Dermis microvascular lymphatic vessel endothelial cell (primary cell): ENCODE measurements around the gene VWC2L. TPM values are rescaled to one million over a fixed set of nuclear protein-coding genes. Genes with fewer than 3 reads are reported as not detected.

Experiments
- DNase-seq, 2 donors: peaks; one replicate each; pipeline versions ENCODE4 v3.0.0 to v3.0.0-alpha.2; 2010; ENCODE audit warnings: low read depth in 2 of 2
- total RNA-seq: library from RNA; depleted of rRNA; stranded (reverse); fragments of >200 nt; gene quantifications from 2 replicates; pipeline ENCODE4 v1.2.1, GENCODE V29; 2014

Gene VWC2L
- total RNA-seq, 1 donor from 2014 or later, result not detected

DNA sequence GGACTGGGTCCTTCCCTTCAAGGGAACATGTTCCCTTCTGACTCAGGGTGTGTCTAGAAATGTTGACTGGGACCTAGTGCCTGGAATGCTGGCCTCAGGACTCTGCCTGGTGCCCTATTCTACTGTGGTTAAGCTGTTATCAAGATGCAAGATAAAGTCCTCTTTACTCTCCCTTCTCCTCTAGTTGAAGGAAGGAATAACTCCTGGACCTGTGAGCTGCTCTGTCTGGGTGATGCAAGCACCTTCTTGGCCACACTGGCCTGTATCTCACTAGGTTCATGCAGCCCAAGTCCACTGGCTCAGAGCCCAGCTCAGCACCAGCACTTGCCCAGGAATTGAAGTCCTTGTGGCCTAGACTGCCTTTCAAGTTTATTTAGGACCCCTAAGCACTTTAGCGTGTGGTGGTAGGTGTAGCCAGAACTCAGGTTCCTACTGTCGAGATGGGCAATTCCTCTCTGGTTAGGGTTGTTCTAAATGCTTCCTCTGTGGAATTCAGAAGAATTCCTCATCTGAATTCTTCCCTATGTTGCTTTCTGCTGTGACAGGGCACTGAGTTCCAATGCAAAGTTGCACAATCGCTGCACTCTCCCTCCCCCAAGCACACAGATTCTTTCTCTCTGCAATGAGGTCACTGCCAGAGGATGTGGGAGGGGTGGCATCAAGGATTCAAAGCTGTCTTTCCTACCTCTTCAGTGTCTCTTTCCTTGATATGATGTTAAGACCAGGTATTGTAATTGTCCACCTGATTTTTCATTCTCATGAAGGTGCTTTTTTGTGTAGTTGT, 54.7 kb downstream of the VWC2L start:
- no peak for DNase-seq

- DNase-seq, result no peak
Measured at GRCh38 chr2:214469728-214470127, 58.9 kb downstream of the VWC2L start.

DNA sequence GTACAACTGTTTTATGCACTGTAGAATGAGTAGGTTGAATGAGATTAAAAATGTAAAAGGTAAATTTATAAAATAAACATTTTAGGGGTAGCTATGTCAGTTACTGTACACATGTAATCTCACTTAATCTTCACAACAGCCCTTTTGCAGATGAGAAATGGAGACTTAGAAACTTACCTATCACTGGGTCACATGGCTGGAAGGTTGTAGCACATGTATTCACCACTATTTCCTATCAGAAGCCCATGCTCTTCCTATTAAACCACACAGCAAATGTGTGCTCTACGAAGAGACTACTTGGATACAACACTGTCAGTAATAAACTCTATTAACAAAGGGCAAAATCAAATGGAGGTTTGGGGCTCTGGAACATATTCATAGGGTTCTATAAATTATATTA, 60.5 kb downstream of the VWC2L start:
- no peak for DNase-seq

GRCh38 chr2:214471990-214472389, 61.1 kb downstream of the VWC2L start:
- no peak for DNase-seq

DNA sequence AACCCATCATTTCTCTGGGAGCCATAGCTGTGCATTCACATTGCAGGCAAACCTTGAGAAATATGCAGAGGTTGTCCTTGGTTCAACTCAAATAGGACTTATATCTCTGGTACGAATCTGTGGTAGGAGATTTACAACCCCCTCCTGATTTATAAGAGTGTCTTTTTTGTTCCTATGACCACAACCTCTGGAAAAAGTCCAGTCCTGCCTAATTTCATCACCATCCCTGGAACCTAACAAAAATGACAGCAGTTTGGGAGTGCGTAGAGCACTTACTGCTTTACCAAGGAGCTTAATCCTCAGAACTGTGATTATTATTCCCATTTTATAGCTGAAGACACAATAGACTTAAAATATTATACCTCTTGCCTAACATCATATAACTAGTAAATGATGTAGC, 66.5 kb downstream of the VWC2L start:
- no peak for DNase-seq

DNA sequence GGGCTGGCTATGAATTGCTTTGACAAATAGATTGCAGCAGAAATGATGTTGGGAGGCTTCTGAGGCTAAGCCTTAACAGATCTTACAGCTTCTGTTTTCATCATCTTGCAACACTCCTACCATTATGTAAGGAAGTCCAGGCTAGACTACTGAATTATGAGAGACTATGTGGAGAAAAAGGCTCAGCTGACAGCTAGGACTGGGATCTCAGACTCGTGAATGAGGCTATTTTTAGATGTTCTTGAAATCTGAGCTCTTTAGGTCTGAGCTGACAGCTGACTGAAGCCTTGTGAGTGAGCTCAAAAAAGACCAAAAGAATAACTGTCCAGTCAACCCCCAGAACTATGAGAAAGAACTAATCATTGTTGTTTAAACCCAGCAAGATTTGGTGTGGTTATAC, 70.3 kb downstream of the VWC2L start:
- DNase-seq, result no peak

DNA sequence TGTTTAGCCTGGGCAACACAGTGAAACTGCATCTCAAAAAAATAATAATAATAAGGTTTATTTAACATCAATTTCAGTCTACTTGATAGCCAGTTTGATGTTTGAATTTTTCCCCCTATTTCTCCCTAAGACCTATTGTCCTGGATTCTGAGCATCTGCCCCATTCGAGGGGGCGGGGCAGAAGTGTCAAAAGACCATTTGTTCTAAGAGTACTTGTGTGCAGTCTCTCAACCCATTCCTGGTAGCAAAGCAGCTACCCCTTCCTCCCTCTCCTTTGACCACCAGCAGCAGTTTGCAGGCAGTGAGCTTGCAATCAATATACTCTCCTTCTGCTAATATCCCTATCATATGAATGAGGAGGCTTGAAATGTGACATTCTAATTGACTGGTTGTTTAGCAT, 71.9 kb downstream of the VWC2L start:
- no peak for DNase-seq

GRCh38 chr2:214484239-214484638, 73.4 kb downstream of the VWC2L start:
- no peak for DNase-seq

DNA sequence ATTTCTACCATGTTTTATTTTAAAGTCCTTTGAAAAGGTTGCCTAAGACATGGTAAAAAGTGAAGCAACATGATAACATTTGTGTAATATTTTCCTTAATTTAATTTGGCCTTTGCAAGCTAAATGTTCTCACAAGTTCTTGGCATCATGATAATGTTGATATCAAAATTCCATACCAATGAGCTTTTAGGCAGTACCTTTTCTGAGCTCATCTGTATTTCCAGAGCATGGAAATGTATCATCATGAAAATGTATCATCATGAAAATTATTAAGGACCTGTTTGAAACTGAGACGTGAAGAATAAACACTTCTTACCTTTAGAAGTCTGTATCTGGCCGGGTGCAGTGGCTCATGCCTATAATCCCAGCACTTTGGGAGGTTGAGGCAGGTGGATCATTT, 73.8 kb downstream of the VWC2L start:
- no peak for DNase-seq

DNA sequence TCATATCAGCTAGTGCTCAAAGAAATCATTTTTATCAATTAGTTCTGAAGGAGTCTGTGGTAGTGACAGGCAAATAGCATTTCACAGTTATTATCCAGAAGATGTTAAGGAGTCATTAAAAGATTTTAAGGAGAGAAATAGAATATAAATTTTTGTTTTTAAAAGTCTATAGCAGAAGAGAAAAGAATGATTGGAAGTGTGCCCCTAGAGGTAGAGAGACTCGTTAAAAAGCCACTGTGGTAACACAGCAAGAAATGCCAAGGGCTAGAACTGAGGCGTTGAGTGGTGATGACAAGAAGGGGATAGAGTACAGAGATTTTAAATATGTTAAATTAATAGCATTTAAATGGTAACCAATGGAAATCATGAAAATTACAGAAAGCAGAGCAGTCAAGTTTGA, 78.3 kb downstream of the VWC2L start:
- no peak for DNase-seq

GRCh38 chr2:214489702-214490101, 78.8 kb downstream of the VWC2L start:
- no peak for DNase-seq

DNA sequence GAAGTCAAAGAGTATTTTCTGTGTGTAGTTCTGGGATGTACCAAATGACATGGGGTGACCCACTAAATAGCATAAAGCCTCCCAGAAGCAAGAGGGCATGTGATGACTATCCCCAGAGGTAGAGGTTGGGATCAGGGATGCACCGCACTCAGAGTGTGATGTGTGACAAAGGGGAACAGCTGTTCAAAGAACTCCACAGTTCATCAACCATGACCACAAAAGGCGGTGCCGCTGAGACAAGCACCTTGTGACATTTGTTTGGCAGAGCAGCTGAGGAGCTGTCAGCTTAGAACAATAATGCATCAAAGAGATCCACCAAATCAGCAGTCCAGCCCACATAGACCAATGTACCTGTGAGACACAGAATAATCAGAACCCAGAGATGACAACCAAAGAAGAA, 81.3 kb downstream of the VWC2L start:
- DNase-seq, result no peak

GRCh38 chr2:214492608-214493007, 81.8 kb downstream of the VWC2L start:
- no peak for DNase-seq

GRCh38 chr2:214497489-214497888, 86.6 kb downstream of the VWC2L start:
- no peak for DNase-seq

DNA sequence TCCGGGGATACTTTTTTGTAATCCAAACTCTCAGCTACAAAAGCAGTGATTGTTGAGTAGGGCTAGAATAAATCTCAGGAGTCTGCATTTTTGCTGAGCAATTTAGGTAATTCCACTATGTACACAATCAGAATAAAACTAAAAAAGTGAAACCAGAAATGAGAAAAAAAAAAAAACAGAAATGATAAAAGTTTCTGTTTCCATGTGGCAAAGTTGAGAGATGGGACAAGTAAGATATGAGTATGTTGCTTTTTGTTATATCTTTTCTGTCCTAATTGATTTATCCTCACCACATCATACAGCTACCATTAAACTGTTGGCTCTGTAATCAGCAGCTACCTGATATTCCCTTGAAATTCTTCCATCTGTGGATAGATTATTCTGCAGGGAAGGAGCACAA, 92.7 kb downstream of the VWC2L start:
- no peak for DNase-seq

GRCh38 chr2:214504599-214505376, 93.9 kb downstream of the VWC2L start:
- DNase-seq, result no peak

- no peak for DNase-seq
Measured at GRCh38 chr2:214507032-214507431, 96.2 kb downstream of the VWC2L start.

- no peak for DNase-seq
Measured at GRCh38 chr2:214514704-214515103, 103.8 kb downstream of the VWC2L start.

DNA sequence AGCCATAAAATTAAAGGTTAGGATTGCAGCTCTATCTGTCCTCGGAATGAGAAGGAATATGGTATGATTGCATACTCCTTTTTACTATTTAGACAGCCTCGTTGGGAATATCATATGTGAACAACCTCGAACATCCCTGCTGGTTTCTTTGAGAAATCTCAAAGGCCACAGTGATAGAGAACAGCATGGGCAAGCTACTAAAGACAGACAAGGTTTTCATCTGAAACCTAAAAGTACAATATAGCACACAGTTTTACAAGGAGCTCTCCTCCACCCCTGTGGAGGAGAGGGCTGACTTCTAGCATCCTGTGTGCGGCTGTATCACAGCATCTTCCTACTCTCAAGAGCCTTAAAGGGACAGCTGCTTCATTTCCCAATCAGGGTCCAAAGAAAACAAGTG, 104.3 kb downstream of the VWC2L start:
- DNase-seq, result no peak

DNA sequence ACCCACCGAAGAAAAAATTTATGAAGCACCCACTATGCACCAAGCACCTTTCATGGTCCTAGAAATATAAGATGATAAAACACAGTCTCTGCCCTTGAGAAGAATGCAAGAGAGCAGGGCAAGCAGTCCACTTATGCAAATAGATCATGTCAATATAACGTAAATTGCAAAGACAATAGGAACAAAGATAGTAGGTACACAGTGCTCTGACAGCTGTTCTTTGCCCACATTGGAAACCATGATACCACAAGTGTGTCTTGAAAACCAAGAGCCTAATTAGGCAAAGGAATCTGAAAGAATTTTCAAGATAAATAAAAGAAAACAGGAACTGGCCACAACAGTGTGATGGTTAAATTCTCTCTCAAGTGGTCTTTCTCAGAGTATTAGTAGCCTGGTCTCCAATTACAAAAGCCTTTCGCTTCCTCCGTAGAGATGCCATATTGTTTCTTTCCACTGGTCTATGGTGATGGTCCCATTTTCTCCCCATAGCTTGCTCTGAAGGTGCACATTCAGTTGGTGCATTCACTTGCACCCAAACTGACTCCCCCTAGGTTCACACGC, 108.5 kb downstream of the VWC2L start:
- DNase-seq, result no peak

DNA sequence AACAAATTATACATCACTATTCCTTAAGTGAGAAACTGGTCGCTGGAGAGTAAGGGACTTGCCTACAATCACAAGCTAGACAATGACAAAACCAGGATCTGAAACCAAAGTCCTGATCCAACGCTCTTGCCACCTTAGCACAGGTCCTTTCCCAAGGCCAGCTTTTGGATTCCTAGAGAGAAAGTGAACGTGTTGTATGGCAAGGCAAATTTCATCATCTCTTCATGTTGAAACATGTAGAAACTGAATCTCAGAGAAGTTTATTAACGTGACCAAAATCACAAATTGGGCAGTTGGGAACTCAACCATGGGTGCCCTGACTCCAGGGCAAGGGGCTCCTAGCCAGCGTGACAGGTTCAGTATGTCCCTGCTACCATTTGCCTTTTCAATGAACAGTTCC, 118.2 kb downstream of the VWC2L start:
- no peak for DNase-seq

GRCh38 chr2:214529514-214529913, 118.7 kb downstream of the VWC2L start:
- DNase-seq, result no peak

DNA sequence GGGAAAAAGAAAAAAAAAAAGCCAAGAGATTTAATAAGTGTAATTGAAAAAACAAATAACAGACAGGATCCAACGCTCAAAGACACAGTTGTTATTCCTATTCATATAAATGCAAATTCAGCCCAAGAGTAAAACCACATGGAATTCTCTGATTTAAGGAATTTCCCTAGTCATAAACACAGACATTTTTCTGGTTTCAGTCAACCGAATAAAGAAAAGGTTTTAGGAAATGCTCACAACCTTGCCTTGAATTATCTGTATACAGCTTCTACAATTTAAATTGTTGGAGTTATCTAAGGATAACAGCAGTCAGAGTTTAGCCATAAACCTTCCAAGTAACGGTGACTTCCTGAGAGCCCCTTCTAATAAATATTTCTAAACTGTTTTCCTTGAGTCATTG, 122.7 kb downstream of the VWC2L start:
- DNase-seq, result no peak
